H54 (cell line): ENCODE results near the gene MEI4.
"Not testable (repeated sequence)": the region's sequence is repeated elsewhere in the genome, so short reads cannot be mapped to it uniquely, and the experiment has no call there.

ENCODE experiments used
- DNase-seq: peaks from one replicate; pipeline ENCODE4 v3.0.0; 2011; ENCODE audit warnings: low spot score, mixed read lengths; ENCODE audit not compliant: insufficient read length
- FAIRE-seq: peaks from 3 replicates; lab custom pipeline; 2011; peaks lifted over from hg19 to GRCh38; lab: Jason Lieb, UNC
- POLR2A ChIP-seq: IDR thresholded peaks from 2 replicates; pipeline ENCODE4 v1.6.1; 2011; ENCODE audit warnings: low read depth, mild to moderate bottlenecking, low read length

The MEI4 gene

GRCh38 chr6:77652739-77653138 lies at the start of gene MEI4:
MEI4 (plus strand) TSS chr6:77653039; CDS start chr6:77690672, 37,633 bp downstream.
- no peak for FAIRE-seq
- no peak for DNase-seq

GRCh38 chr6:77604476-77604875 lies 48.4 kb upstream of the MEI4 start:
- FAIRE-seq (no peak), DNase-seq (no peak)
- no peak for TF ChIP-seq POLR2A

More at GRCh38 chr6:77652739-77653138, at the start of gene MEI4:
- TF ChIP-seq POLR2A = no peak

- no peak for TF ChIP-seq POLR2A
- no peak for FAIRE-seq
- no peak for DNase-seq
These were observed 45.8 kb upstream of the MEI4 start for GRCh38 chr6:77607004-77607403.

GRCh38 chr6:77609106-77609505 lies 43.7 kb upstream of the MEI4 start:
- FAIRE-seq (no peak), DNase-seq (no peak)
- no peak for TF ChIP-seq POLR2A

GRCh38 chr6:77619114-77619513 lies 33.7 kb upstream of the MEI4 start:
- no peak for FAIRE-seq
- TF ChIP-seq POLR2A = no peak
- DNase-seq = no peak

GRCh38 chr6:77620278-77620882 lies 32.5 kb upstream of the MEI4 start:
- no peak for DNase-seq
- no peak for FAIRE-seq
- TF ChIP-seq POLR2A = no peak

GRCh38 chr6:77624515-77624914 lies 28.3 kb upstream of the MEI4 start:
- DNase-seq = no peak
- TF ChIP-seq POLR2A = no peak
- no peak for FAIRE-seq

- DNase-seq = no peak
- no peak for TF ChIP-seq POLR2A
- FAIRE-seq = no peak
These were observed 26.4 kb upstream of the MEI4 start for GRCh38 chr6:77626426-77626825.

GRCh38 chr6:77630014-77630413 lies 22.8 kb upstream of the MEI4 start:
- TF ChIP-seq POLR2A = no peak
- FAIRE-seq (no peak), DNase-seq (no peak)

- FAIRE-seq = no peak
- TF ChIP-seq POLR2A = no peak
These were observed 19.4 kb upstream of the MEI4 start for GRCh38 chr6:77633471-77633870.

GRCh38 chr6:77633993-77634715 lies 18.7 kb upstream of the MEI4 start:
- no peak for TF ChIP-seq POLR2A
- FAIRE-seq (no peak), DNase-seq (no peak)

More at GRCh38 chr6:77633471-77633870, 19.4 kb upstream of the MEI4 start:
- no peak for DNase-seq

GRCh38 chr6:77638129-77638830 lies 14.6 kb upstream of the MEI4 start:
- FAIRE-seq = no peak
- TF ChIP-seq POLR2A = no peak
- no peak for DNase-seq

GRCh38 chr6:77644102-77644705 lies 8.6 kb upstream of the MEI4 start:
- TF ChIP-seq POLR2A = no peak
- DNase-seq = no peak
- no peak for FAIRE-seq

GRCh38 chr6:77650098-77650663 lies 2.7 kb upstream of the MEI4 start:
- FAIRE-seq = no peak
- DNase-seq = no peak
- TF ChIP-seq POLR2A = no peak

GRCh38 chr6:77653816-77654215 lies 977 bp downstream of the MEI4 start:
- FAIRE-seq (no peak), DNase-seq (no peak)
- TF ChIP-seq POLR2A = no peak

- FAIRE-seq, DNase-seq: not testable (repeated sequence)
These were observed 2.2 kb downstream of the MEI4 start for GRCh38 chr6:77655035-77655434.
